H1 (cell line): Measurements from ENCODE around the gene GXYLT2.

Experiments used
- ASH2L ChIP-seq: fragments of 200-600, 300-600 bp; sonication (generic); IDR thresholded peaks from one replicate; pipeline ENCODE4 v1.7.1; 2017; ENCODE audit warnings: low read length
- RXRA ChIP-seq: IDR thresholded peaks from 2 replicates; pipeline ENCODE4 v1.6.1; 2011; ENCODE audit warnings: low read depth, mild to moderate bottlenecking, low read length, moderate library complexity; ENCODE audit not compliant: insufficient read depth
- SIRT6 ChIP-seq: IDR thresholded peaks from one replicate; pipeline ENCODE4 v1.7.1; 2012; ENCODE audit warnings: low read length, inconsistent platforms
- TAF1 ChIP-seq: IDR thresholded peaks from 2 replicates; pipeline ENCODE4 v1.6.1; 2011; ENCODE audit warnings: mild to moderate bottlenecking, low read depth, low read length
- TF ChIP-seq, protein P1 (sequence below), 3 experiments: IDR thresholded peaks; 1 replicate in 2 of 3; 2 replicates in 1 of 3; pipeline versions ENCODE4 v1.5.1 to v1.6.1; 2011; ENCODE audit warnings: low read length in 3 of 3, mild to moderate bottlenecking in 3 of 3, inconsistent platforms in 2 of 3, low read depth in 1 of 3, moderate library complexity in 1 of 3; ENCODE audit not compliant: insufficient read depth in 1 of 3; ENCODE audit errors: control extremely low read depth in 1 of 3

- TF ChIP-seq, protein P1, sequence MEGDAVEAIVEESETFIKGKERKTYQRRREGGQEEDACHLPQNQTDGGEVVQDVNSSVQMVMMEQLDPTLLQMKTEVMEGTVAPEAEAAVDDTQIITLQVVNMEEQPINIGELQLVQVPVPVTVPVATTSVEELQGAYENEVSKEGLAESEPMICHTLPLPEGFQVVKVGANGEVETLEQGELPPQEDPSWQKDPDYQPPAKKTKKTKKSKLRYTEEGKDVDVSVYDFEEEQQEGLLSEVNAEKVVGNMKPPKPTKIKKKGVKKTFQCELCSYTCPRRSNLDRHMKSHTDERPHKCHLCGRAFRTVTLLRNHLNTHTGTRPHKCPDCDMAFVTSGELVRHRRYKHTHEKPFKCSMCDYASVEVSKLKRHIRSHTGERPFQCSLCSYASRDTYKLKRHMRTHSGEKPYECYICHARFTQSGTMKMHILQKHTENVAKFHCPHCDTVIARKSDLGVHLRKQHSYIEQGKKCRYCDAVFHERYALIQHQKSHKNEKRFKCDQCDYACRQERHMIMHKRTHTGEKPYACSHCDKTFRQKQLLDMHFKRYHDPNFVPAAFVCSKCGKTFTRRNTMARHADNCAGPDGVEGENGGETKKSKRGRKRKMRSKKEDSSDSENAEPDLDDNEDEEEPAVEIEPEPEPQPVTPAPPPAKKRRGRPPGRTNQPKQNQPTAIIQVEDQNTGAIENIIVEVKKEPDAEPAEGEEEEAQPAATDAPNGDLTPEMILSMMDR (IDR thresholded peaks at IDR 0.05; ENCODE audit: control extremely low read depth in 1 of 3, insufficient read depth in 1 of 3, low read depth in 1 of 3, low read length in 3 of 3): no peak
- no peak for TF ChIP-seq RXRA
- no peak for TF ChIP-seq TAF1
- TF ChIP-seq SIRT6: no peak
- no peak for TF ChIP-seq ASH2L
These were observed 20.1 kb downstream of the GXYLT2 start for GRCh38 chr3:72907731-72908620.
